SIG-M5 treated with dmso at 0.1 percent for 504 hours (cell line): ENCODE data around the gene TTLL5.

Source experiments
- DNase-seq: peaks from one replicate; lab custom pipeline; 2025; ENCODE audit not compliant: unreplicated experiment; lab: John Stamatoyannopoulos, UW

Gene TTLL5, protein sequence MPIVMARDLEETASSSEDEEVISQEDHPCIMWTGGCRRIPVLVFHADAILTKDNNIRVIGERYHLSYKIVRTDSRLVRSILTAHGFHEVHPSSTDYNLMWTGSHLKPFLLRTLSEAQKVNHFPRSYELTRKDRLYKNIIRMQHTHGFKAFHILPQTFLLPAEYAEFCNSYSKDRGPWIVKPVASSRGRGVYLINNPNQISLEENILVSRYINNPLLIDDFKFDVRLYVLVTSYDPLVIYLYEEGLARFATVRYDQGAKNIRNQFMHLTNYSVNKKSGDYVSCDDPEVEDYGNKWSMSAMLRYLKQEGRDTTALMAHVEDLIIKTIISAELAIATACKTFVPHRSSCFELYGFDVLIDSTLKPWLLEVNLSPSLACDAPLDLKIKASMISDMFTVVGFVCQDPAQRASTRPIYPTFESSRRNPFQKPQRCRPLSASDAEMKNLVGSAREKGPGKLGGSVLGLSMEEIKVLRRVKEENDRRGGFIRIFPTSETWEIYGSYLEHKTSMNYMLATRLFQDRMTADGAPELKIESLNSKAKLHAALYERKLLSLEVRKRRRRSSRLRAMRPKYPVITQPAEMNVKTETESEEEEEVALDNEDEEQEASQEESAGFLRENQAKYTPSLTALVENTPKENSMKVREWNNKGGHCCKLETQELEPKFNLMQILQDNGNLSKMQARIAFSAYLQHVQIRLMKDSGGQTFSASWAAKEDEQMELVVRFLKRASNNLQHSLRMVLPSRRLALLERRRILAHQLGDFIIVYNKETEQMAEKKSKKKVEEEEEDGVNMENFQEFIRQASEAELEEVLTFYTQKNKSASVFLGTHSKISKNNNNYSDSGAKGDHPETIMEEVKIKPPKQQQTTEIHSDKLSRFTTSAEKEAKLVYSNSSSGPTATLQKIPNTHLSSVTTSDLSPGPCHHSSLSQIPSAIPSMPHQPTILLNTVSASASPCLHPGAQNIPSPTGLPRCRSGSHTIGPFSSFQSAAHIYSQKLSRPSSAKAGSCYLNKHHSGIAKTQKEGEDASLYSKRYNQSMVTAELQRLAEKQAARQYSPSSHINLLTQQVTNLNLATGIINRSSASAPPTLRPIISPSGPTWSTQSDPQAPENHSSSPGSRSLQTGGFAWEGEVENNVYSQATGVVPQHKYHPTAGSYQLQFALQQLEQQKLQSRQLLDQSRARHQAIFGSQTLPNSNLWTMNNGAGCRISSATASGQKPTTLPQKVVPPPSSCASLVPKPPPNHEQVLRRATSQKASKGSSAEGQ (N-terminal part only)

GRCh38 chr14:75660630-75661498 lies at the start of gene TTLL5, which contains the start of gene ERG28:
Gene TTLL5 (plus strand): TSS chr14:75661246. CDS start chr14:75663150, 1,904 bp downstream.
Gene ERG28 (minus strand): TSS chr14:75660876. CDS start chr14:75657502, 3,374 bp downstream.
- DNase-seq: peak; percentile 98

DNA sequence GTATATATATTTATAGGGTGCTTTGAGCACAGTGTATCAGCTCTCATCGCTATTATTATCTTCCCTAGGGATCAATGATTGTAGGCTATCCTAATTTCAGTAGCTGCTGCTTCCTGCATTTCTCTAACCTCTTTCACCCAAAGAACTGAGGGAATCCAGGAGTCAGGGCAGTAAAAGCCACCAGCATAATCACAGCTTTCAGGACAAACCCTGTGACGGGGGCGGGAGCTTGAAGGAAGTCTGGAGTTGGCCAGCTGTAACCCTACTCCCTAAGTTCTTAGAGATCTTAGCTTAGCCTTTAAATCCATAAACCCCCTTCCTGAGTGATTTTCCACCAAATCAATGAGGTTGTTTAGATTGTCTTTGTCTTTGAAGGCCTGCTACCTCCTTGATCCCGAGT lies 48.9 kb upstream of the TTLL5 start:
- no peak for DNase-seq

GRCh38 chr14:75614179-75614578 lies 46.9 kb upstream of the TTLL5 start:
- peak; percentile 80 for DNase-seq

- peak; percentile 95 for DNase-seq
These were observed 45.8 kb upstream of the TTLL5 start for GRCh38 chr14:75615200-75615599.

GRCh38 chr14:75619548-75619947 lies 41.5 kb upstream of the TTLL5 start:
- no peak for DNase-seq

GRCh38 chr14:75625034-75625433 lies 36.0 kb upstream of the TTLL5 start:
- no peak for DNase-seq

GRCh38 chr14:75626396-75626795 lies 34.6 kb upstream of the TTLL5 start:
- no peak for DNase-seq

GRCh38 chr14:75626863-75627262 lies 34.2 kb upstream of the TTLL5 start:
- no peak for DNase-seq

DNA sequence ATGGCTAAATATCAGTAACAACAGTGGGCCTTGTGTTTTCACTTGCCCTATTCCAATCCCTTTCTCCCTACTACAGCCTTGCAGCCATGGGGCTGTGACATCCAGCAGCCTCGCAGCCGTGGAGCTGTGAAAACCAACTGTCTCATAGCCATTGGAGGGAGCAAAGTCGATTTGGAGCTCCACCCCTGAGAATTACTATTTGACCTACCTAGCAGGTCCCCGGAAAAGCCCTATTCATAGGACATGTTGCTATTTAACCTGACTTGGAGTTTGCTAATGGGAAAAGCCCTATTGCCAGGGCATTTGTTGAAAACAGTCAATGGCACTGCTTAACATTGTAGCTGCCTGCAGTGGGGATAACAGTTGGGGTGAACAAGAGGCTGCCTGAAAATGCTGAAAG lies 33.6 kb upstream of the TTLL5 start:
- DNase-seq: no peak

DNA sequence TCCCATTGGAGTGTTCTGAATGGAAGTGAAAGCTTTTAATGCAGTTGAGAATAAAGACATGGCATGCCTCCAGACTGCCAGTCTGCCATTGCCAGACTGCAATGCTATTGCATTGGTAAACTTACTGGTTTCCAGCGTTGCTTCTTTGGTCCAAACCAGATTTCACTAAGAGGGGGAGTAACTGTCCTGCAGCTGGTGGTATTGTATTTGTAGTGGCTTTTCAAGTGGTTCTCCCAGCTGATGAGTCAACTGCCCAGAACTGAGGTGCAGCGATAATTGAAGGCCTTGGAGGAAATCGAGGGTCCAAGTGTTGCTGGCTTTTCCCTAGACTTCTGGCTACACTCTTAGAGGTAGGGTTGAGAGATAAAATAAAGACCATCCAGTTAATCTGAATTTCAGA lies 32.2 kb upstream of the TTLL5 start:
- DNase-seq: no peak

- no peak for DNase-seq
These were observed 30.2 kb upstream of the TTLL5 start for GRCh38 chr14:75630695-75631452.

- no peak for DNase-seq
These were observed 29.6 kb upstream of the TTLL5 start for GRCh38 chr14:75631453-75631831.

GRCh38 chr14:75634848-75635247 lies 26.2 kb upstream of the TTLL5 start:
- DNase-seq: peak; percentile 57

- no peak for DNase-seq
These were observed 24.9 kb upstream of the TTLL5 start for GRCh38 chr14:75636100-75636692.

- DNase-seq: no peak
These were observed 20.2 kb upstream of the TTLL5 start for GRCh38 chr14:75640876-75641275.

DNA sequence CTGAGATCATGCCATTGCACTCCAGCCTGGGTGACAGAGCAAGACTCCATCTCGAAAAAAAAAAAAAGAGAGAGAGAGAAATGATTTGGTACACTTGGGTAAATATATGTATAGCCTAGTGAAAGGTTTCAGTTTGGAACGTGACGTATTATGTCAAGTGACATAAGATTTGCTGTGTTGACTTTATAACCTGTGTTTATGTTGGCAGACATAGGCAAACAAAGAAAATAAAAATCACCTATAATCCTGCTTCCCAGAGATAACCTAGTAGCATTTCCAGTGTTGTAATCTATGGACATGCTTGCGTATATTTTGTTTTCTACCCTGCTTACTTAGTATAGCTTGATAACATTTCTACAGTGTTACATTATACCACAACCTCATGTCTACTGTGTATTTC lies 17.1 kb upstream of the TTLL5 start:
- DNase-seq: no peak

DNA sequence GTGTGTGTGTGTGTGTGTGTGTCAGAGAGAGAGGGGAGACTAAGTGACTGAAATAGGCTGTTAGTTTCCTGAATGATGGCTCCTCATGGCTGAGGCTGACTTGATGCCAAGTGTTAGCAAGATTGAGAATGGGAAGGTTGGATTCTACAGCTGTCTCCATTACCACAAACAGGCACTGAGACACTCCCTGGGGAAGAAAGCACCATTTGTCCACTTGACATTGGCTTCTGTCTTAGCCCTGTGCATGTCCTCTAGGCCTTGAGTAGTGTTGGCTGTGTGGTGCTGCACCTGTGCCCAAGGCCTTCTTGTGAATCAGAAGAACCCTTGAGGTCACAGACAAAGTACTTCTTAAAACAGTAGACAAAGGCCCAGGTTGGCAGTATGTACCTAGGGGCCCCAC lies 16.0 kb upstream of the TTLL5 start:
- no peak for DNase-seq

DNA sequence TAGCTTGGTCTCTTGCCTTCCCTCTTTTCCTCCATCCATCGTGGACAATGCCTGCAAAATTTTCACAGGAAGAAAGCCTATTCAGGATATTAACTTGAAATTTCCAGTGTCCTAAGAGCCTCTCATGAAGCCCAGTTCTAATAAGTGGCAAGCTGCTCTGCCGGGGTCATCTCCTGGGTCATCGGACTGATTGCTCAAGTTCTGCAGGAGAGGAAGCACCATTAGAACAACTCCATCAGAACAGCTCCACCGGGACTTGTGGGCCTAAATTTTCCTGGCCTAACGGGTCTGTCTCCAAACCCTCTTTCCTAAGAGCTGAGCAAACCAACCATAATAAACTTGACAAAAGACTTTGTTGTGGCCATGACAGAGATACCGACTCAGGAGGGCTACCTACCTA lies 14.3 kb upstream of the TTLL5 start:
- DNase-seq: no peak

DNA sequence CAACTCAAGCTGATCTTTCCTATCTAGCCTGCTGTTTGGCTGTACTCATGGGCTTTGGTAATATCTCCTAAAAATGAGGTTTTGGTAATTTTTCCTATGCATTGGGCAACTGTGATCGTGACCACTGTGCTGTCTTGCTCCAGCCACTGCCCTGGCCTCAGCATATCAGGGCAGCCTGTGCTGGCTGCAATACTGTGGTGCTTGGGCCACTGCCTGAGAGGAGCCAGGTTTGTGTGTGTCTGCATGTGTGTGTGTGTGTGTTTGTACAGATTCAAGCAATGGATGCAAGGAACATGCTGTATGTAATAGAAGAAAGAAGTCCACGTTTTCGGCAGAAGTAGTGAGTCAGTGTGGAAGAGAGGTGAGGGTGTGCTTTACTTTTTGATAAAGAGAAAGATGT lies 13.4 kb upstream of the TTLL5 start:
- no peak for DNase-seq
